Hepatocyte (in vitro differentiated cells): ENCODE results near the gene VPS8.

ENCODE experiments used
- CTCF ChIP-seq: fragments of 200-600 bp; sonication (generic); IDR thresholded peaks from 2 replicates; pipeline ENCODE4 v1.5.1; 2016; ENCODE audit warnings: antibody characterized with exemption, mild to moderate bottlenecking; ENCODE audit not compliant: poor library complexity
- EZH2 ChIP-seq: fragments of 200-600 bp; sonication (generic); IDR thresholded peaks from 2 replicates; pipeline ENCODE4 v1.6.1; 2016; ENCODE audit warnings: antibody characterized with exemption, mild to moderate bottlenecking, borderline replicate concordance

- TF ChIP-seq EZH2 (no peak), CTCF (no peak)
Measured at GRCh38 chr3:185087419-185087818, 275.5 kb downstream of the VPS8 start.
